Pancreas (tissue), 10 donors: ENCODE data around the gene TBKBP1. TPM values are rescaled to one million over a fixed set of nuclear protein-coding genes. Genes with fewer than 3 reads are reported as not detected.
A peak's percentile ranks its signal among the peaks of the same experiment; 100 is the strongest.

Source experiments
- ATAC-seq, 4 donors: fragments of 200-7000 bp; cut with Tn5 transposase; one replicate each; pipeline versions ENCODE4 v1.8.0 to v1.9.1; 2020; ENCODE audit warnings: mild to moderate bottlenecking in 4 of 4, moderate library complexity in 4 of 4
- DNase-seq, 6 donors: peaks; one replicate each; pipeline ENCODE4 v3.0.0-alpha.2; 2020
- FAIRE-seq: peaks from 2 replicates; lab custom pipeline; 2012; peaks lifted over from hg19 to GRCh38; lab: Jason Lieb, UNC
- H3K27ac ChIP-seq, 4 donors: fragments of 200-600 bp; sonication (generic); 1 replicate in 3 of 4; 2 replicates in 1 of 4; pipeline versions ENCODE4 v1.5.0 to v1.8.0; 2020
- H3K27me3 ChIP-seq, 4 donors: fragments of 200-600 bp; one replicate each; pipeline ENCODE4 v1.8.0; 2021
- H3K36me3 ChIP-seq, 3 donors: fragments of 200-600 bp; sonication (generic) in 1 of 3; one replicate each; pipeline versions ENCODE4 v1.5.0 to v1.8.0; 2020 to 2021
- H3K4me1 ChIP-seq, 3 donors: fragments of 200-600 bp; one replicate each; pipeline ENCODE4 v1.8.0; 2021
- H3K4me3 ChIP-seq, 4 donors: fragments of 200-600 bp; sonication (generic) in 2 of 4; one replicate each; pipeline versions ENCODE4 v1.5.0 to v1.8.0; 2020 to 2021
- H3K9me3 ChIP-seq, 4 donors: fragments of 200-600 bp; one replicate each; pipeline ENCODE4 v1.8.0; 2021
- WGBS, 2 donors: extraction: QIAGEN DNeasy Blood & Tissue Kit; methylation state at CpG; one replicate each; pipeline ENCODE4 v1.1.7; 2013; 5-methylcytosine and 5-hydroxymethylcytosine counted together
- intact Hi-C, 3 donors: fragments of 100-400 bp; cut with DNase I; formaldehyde crosslinking; loops; one replicate each; pipeline versions ENCODE4 v1.11.1 to v1.14.2; 2022
- polyA plus RNA-seq, 2 donors: library from polyadenylated mRNA; stranded (reverse); fragments of 200-250 nt; gene quantifications; one replicate each; pipeline ENCODE4 v1.2.3, GENCODE V29; 2013
- total RNA-seq, 6 donors: library from RNA; stranded (reverse); fragmentation: NEBNext Ultra II Directional in 4 of 6; extraction: Animal tissue kit (Norgen Biotek cat#: 25700) in 4 of 6; gene quantifications; one replicate each; pipeline versions ENCODE4 v1.2.1 to v1.2.4, GENCODE V29; 2021 to 2023
- TF ChIP-seq, protein P1 (sequence below), 4 donors: fragments of 200-600 bp; sonication (generic) in 3 of 4; IDR thresholded peaks; one replicate each; pipeline versions ENCODE4 v1.5.0 to v1.8.0; 2021; ENCODE audit warnings: antibody characterized with exemption in 4 of 4
- donor health status: healthy with polysubstance abuse.
- donor health status: DM: no; HTN: no; CAD: no; lungs with moderate emphysema.
- donor health status: DM: no; HTN: no; CAD: no.
- donor health status: control.
- donor health status: control.
- donor health status: Bipolar disorder and iron deficiency.
- donor health status: DM: yes; HTN: yes; CAD: no.
- donor health status: DM: no; HTN: no; CAD: no.
- donor health status: DM: no; HTN: no; CAD: no.
- donor health status: DM: yes; HTN: yes; CAD: no.

The TBKBP1 gene
- total and polyA plus RNA-seq, 8 donors = 4.7 to 21.2 (median 6.4) TPM

DNA sequence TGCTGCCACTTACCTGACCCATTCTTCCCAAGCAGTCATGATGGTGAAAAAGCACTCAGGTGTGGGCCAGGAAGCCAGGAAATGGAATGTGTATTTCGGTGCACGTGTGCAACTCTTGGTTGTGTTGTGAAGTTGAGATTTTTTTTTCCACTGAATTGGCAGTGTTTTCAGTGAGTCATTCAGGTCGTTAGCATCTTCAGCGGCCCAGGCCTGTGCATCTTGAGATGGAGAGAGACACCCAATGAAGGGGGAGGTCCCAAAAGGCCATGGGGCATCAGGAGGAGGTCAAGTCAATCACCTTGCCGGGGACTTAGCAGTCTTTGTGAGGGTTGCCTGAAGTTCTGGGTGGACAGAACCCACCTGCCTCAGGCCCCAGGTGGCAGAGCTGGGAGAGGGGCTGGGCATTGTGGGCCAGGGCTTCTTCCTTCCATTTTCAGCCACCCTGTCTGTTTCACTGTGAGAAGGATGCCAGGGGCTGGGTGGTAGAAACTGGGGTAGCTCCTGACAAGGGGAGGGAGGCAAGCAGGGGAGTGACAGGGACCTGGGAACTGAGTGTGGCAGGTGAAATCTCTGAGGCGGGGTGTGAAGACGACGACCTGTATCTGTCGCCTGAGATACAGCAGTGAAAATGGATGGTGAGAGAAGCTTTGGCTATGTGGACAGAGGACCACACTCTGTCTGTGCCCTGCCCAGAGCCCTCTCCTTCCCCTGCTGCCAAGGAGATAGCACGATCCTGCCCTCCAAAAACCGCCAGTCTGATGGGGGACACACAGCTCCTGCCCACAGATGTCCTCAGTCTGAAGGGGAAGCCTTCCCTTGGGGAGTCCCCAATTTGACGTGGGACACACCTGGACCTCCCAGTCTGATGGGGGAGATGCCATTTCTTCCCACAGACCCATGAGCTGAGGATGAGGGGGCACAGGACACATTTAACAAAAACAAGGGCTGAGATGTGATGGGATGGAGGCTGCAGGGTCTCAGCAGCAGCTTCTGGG is 11.9 kb downstream of the TBKBP1 start:
- no peaks in the 10 kb centered on the region for H3K27me3 ChIP-seq
- WGBS, 2 donors = 79 to 80% methylated on average over 12 of the region's 12 CpGs
- H3K4me3 ChIP-seq = no peak overlapping the region
- no peak overlapping the region for H3K27ac ChIP-seq
- peak in 1 of 6 donors; percentile 17 for DNase-seq
- no peak for ATAC-seq
- no peak for FAIRE-seq
- no peaks in the 10 kb centered on the region for H3K36me3 ChIP-seq
- intact Hi-C loops = no loop called here
- no peaks in the 10 kb centered on the region for H3K9me3 ChIP-seq
- H3K4me1 ChIP-seq = no peaks in the 10 kb centered on the region
- TF ChIP-seq, protein P1, sequence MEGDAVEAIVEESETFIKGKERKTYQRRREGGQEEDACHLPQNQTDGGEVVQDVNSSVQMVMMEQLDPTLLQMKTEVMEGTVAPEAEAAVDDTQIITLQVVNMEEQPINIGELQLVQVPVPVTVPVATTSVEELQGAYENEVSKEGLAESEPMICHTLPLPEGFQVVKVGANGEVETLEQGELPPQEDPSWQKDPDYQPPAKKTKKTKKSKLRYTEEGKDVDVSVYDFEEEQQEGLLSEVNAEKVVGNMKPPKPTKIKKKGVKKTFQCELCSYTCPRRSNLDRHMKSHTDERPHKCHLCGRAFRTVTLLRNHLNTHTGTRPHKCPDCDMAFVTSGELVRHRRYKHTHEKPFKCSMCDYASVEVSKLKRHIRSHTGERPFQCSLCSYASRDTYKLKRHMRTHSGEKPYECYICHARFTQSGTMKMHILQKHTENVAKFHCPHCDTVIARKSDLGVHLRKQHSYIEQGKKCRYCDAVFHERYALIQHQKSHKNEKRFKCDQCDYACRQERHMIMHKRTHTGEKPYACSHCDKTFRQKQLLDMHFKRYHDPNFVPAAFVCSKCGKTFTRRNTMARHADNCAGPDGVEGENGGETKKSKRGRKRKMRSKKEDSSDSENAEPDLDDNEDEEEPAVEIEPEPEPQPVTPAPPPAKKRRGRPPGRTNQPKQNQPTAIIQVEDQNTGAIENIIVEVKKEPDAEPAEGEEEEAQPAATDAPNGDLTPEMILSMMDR (IDR thresholded peaks at IDR 0.05) = no peak

DNA sequence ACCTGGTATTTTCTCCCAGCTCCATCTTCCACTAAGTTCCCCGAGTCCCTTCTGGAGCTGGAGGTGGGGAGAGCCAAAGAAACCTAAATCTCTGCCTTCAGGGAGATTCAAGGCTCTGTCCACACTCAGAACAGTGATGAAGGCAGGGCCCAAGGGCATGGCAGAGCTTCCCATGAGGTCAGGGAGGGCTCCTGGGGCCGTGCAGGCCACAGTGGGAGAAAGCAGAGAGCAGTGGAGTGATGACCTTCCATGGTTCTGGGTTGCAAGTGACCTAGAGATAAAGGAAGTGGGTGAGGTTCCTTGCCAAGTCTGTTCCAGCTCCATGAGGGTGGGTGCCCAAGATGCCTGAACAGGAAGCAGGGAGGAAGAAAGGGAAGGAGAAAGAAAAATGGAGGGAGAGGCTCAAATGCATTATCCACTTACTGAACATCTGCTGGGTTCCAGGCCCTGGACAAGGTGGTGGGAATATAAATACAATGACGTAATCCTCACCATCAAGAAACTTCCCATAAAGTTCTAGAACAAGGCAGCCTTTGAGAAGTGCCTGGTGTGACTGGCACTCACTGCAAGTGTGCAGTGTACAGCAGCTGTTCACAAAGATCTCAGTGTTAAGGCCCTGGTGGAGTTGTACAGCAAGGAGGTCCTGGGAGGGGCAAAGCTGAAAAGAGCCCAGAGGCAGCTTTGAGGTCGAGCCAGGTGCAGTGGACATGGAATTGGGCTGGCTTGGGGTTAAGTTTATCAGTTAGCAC is 13.3 kb downstream of the TBKBP1 start:
- Histone ChIP-seq H3K36me3 (no peaks in the 10 kb centered on the region), H3K4me1 (no peaks in the 10 kb centered on the region), H3K9me3 (no peaks in the 10 kb centered on the region), H3K4me3 (no peak overlapping the region), H3K27me3 (no peaks in the 10 kb centered on the region), H3K27ac (no peak overlapping the region)
- ATAC-seq (peak in 3 of 4 donors; percentile 24 to 35 (median 32)), DNase-seq (no peak), FAIRE-seq (no peak)
- TF ChIP-seq, protein P1 (IDR thresholded peaks at IDR 0.05) = no peak
- WGBS, 2 donors = 58 to 60% methylated on average over 4 of the region's 4 CpGs
- intact Hi-C loops = no loop called here

DNA sequence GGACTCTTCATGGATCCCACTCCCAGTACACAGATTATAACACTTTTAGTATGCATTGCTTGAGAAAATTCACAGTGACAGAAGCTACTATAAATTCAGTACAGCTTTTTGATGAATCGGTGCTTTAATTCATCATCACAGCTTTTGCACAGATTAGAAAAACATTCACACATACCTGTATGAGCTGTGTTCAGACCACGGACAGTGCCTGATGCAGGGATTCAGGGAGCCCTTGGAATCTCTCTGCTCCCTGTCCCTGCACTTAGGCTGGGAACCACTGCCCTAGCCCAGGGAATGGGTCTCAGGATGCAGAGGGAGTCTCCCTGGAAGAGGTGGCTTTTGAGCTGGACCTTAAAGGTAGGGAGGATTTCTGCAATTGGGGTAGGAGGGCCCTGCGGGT is 13.9 kb downstream of the TBKBP1 start:
- H3K27me3 ChIP-seq = no peaks in the 10 kb centered on the region
- 80 to 84% methylated on average over 3 of the region's 3 CpGs for WGBS, 2 donors
- no peak overlapping the region for H3K27ac ChIP-seq
- intact Hi-C loops = no loop called here
- TF ChIP-seq, protein P1 (IDR thresholded peaks at IDR 0.05) = no peak
- DNase-seq (no peak), ATAC-seq (no peak), FAIRE-seq (no peak)
- H3K4me3 ChIP-seq = no peak overlapping the region
- H3K9me3 ChIP-seq = no peaks in the 10 kb centered on the region
- no peaks in the 10 kb centered on the region for H3K36me3 ChIP-seq
- no peaks in the 10 kb centered on the region for H3K4me1 ChIP-seq

DNA sequence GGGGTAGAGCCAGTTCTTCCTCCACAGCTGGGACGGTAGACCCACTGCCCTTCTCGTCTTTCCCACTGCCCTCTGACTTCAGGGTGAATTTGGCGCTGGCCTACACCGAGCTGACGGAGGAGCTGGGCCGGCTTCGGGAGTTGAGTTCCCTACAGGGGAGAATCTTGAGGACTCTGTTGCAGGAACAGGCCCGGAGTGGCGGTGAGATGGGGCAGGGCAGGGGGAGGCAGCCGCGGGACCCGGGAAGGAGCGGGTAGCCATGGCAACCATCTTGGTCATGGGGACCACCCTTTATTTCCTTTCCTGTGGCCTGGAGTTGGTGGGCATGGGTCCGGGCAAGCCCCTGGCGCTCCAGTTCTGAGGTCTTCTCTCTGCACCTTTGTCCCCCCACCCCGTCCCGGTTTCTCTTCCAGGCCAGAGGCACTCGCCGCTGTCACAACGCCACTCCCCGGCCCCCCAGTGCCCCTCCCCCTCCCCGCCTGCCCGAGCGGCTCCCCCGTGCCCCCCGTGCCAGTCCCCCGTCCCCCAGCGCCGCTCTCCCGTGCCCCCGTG is 14.4 kb downstream of the TBKBP1 start:
- intact Hi-C loops = no loop called here

More for the DNA sequence above, 14.4 kb downstream of the TBKBP1 start:
- no peak for FAIRE-seq
- no peaks in the 10 kb centered on the region for H3K27me3 ChIP-seq
- H3K27ac ChIP-seq = no peak overlapping the region
- H3K36me3 ChIP-seq = no peaks in the 10 kb centered on the region
- WGBS, 2 donors = 67 to 74% methylated on average over 24 to 31 of the region's 31 CpGs
- H3K4me3 ChIP-seq = peak overlapping the region in 2 of 4 donors; percentile 17 to 18
- no peaks in the 10 kb centered on the region for H3K4me1 ChIP-seq
- peak in 1 of 6 donors; percentile 62 for DNase-seq
- TF ChIP-seq, protein P1 (IDR thresholded peaks at IDR 0.05) = no peak
- no peak for ATAC-seq
- H3K9me3 ChIP-seq = no peaks in the 10 kb centered on the region
